Adipocyte (in vitro differentiated cells): ENCODE measurements around the gene YAP1.
A peak's percentile ranks its signal among the peaks of the same experiment; 100 is the strongest.

ENCODE experiments used
- DNase-seq: peaks from one replicate; pipeline ENCODE4 v3.0.0-alpha.2; 2015; ENCODE audit warnings: low read depth
- H3K27me3 ChIP-seq: replicated peaks from 2 replicates; pipeline ENCODE4 v1.7.0; 2013; ENCODE audit warnings: mild to moderate bottlenecking, low read length, moderate library complexity; ENCODE audit not compliant: control insufficient read depth, insufficient read depth
- H3K36me3 ChIP-seq: 2 replicates; pipeline ENCODE4 v1.7.0; 2013; ENCODE audit warnings: low read length, mild to moderate bottlenecking, moderate library complexity; ENCODE audit not compliant: control insufficient read depth, insufficient read depth, severe bottlenecking
- H3K4me1 ChIP-seq: 2 replicates; pipeline ENCODE4 v1.7.0; 2013; ENCODE audit warnings: mild to moderate bottlenecking, low read length, moderate library complexity; ENCODE audit not compliant: control insufficient read depth, insufficient read depth
- H3K4me3 ChIP-seq: 2 replicates; pipeline ENCODE4 v1.7.0; 2013; ENCODE audit warnings: mild to moderate bottlenecking, low read length, moderate library complexity
- H3K9ac ChIP-seq: 2 replicates; pipeline ENCODE4 v1.7.0; 2013; ENCODE audit warnings: mild to moderate bottlenecking, low read length, moderate library complexity
- H3K9me3 ChIP-seq: 2 replicates; pipeline ENCODE4 v1.7.0; 2013; ENCODE audit warnings: mild to moderate bottlenecking, low read length, moderate library complexity; ENCODE audit not compliant: control insufficient read depth

YAP1 gene

GRCh38 chr11:102163368-102163767 is 53.1 kb downstream of the YAP1 start:
- Histone ChIP-seq H3K4me3 (no peak overlapping the region), H3K4me1 (peaks cover 17% of the 10 kb centered on the region), H3K36me3 (peaks cover 24% of the 10 kb centered on the region), H3K9me3 (no peaks in the 10 kb centered on the region), H3K27me3 (no peaks in the 10 kb centered on the region), H3K9ac (no peak overlapping the region)
- no peak for DNase-seq

- Histone ChIP-seq H3K9ac (no peak overlapping the region), H3K4me1 (peaks cover 38% of the 10 kb centered on the region), H3K9me3 (no peaks in the 10 kb centered on the region), H3K36me3 (peaks cover 24% of the 10 kb centered on the region), H3K4me3 (no peak overlapping the region), H3K27me3 (no peaks in the 10 kb centered on the region)
- DNase-seq, result no peak
These were observed 56.2 kb downstream of the YAP1 start for GRCh38 chr11:102166175-102167064.

- Histone ChIP-seq H3K9ac (peak overlapping the region; percentile 9), H3K9me3 (no peaks in the 10 kb centered on the region), H3K4me1 (peaks cover 57% of the 10 kb centered on the region), H3K27me3 (no peaks in the 10 kb centered on the region), H3K4me3 (no peak overlapping the region), H3K36me3 (peaks cover 16% of the 10 kb centered on the region)
- DNase-seq, result no peak
These were observed 58.2 kb downstream of the YAP1 start for GRCh38 chr11:102168481-102168880.

- H3K36me3 ChIP-seq, result peaks cover 22% of the 10 kb centered on the region
- peak overlapping the region; percentile 80 for H3K4me3 ChIP-seq
- H3K9me3 ChIP-seq, result no peaks in the 10 kb centered on the region
- peaks cover 52% of the 10 kb centered on the region for H3K4me1 ChIP-seq
- H3K9ac ChIP-seq, result peak overlapping the region; percentile 90
- peak; percentile 86 for DNase-seq
- no peaks in the 10 kb centered on the region for H3K27me3 ChIP-seq
These were observed 60.9 kb downstream of the YAP1 start for GRCh38 chr11:102171101-102171500.

GRCh38 chr11:102172127-102172848 is 62.0 kb downstream of the YAP1 start:
- Histone ChIP-seq H3K4me3 (peak overlapping the region; percentile 80), H3K4me1 (peaks cover 52% of the 10 kb centered on the region), H3K9ac (peak overlapping the region; percentile 90), H3K27me3 (no peaks in the 10 kb centered on the region), H3K9me3 (no peaks in the 10 kb centered on the region), H3K36me3 (peaks cover 21% of the 10 kb centered on the region)
- DNase-seq, result peak; percentile 72

- Histone ChIP-seq H3K27me3 (no peaks in the 10 kb centered on the region), H3K4me3 (no peak overlapping the region), H3K36me3 (peaks cover 26% of the 10 kb centered on the region), H3K9me3 (no peaks in the 10 kb centered on the region), H3K4me1 (peaks cover 35% of the 10 kb centered on the region), H3K9ac (no peak overlapping the region)
- DNase-seq, result no peak
These were observed 66.9 kb downstream of the YAP1 start for GRCh38 chr11:102177126-102177525.

GRCh38 chr11:102177974-102178631 is 67.9 kb downstream of the YAP1 start:
- H3K9me3 ChIP-seq, result no peaks in the 10 kb centered on the region
- peak overlapping the region; percentile 62 for H3K4me3 ChIP-seq
- H3K4me1 ChIP-seq, result peaks cover 29% of the 10 kb centered on the region
- peak overlapping the region; percentile 73 for H3K9ac ChIP-seq
- H3K36me3 ChIP-seq, result peaks cover 27% of the 10 kb centered on the region
- H3K27me3 ChIP-seq, result no peaks in the 10 kb centered on the region
- peak; percentile 90 for DNase-seq

GRCh38 chr11:102179371-102179770 is 69.1 kb downstream of the YAP1 start:
- H3K4me1 ChIP-seq, result peaks cover 31% of the 10 kb centered on the region
- no peaks in the 10 kb centered on the region for H3K27me3 ChIP-seq
- peaks cover 25% of the 10 kb centered on the region for H3K36me3 ChIP-seq
- no peak overlapping the region for H3K9ac ChIP-seq
- no peak overlapping the region for H3K4me3 ChIP-seq
- no peak for DNase-seq
- no peaks in the 10 kb centered on the region for H3K9me3 ChIP-seq

GRCh38 chr11:102184269-102184987 is 74.2 kb downstream of the YAP1 start:
- H3K9ac ChIP-seq, result no peak overlapping the region
- H3K9me3 ChIP-seq, result no peaks in the 10 kb centered on the region
- peaks cover 9% of the 10 kb centered on the region for H3K36me3 ChIP-seq
- H3K4me1 ChIP-seq, result peaks cover 55% of the 10 kb centered on the region
- DNase-seq, result no peak
- no peak overlapping the region for H3K4me3 ChIP-seq
- no peaks in the 10 kb centered on the region for H3K27me3 ChIP-seq

- DNase-seq, result peak; percentile 51
- peaks cover 63% of the 10 kb centered on the region for H3K4me1 ChIP-seq
- H3K27me3 ChIP-seq, result no peaks in the 10 kb centered on the region
- peak overlapping the region; percentile 68 for H3K4me3 ChIP-seq
- peaks cover 14% of the 10 kb centered on the region for H3K36me3 ChIP-seq
- peak overlapping the region; percentile 80 for H3K9ac ChIP-seq
- no peaks in the 10 kb centered on the region for H3K9me3 ChIP-seq
These were observed 76.4 kb downstream of the YAP1 start for GRCh38 chr11:102186551-102187191.
